ENCODE measurements around the gene WDFY1.

WDFY1 gene

DNA sequence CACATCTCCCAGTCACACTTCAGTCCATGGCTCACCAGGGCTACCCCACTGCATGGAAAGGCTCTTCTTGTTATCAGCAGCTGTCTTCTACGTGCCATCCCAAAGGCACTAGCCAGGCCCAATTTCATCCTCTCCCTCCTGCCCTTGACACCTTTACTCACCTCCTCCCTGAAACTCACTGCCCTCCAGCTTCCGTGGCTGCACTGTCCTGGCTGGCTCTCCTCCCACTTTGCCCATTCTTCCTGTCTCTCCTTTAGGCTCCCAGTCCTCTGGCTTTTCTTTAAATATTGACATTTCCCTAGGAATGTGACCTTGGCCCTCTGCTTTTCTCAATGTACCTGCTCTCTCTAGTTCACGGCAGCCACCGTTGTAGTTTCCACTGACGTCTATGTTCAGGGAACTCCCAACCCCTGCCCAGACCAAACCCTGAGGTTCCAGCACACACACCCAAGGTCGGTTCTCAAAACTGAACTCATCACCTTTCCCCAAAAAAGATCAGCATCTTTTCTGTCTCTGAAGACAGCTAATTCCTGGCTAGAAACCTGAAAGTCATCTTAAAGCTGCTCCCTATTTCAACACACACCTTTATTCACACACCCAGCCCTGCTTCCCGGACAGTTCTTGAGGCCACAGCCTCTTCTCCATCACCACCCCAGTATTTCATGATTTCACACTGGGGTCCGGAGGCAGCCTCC is 36.7 kb downstream of the WDFY1 start:
- no peak for DNase-seq (ENCODE audit: low read depth)
- TF ChIP-seq, protein P1, sequence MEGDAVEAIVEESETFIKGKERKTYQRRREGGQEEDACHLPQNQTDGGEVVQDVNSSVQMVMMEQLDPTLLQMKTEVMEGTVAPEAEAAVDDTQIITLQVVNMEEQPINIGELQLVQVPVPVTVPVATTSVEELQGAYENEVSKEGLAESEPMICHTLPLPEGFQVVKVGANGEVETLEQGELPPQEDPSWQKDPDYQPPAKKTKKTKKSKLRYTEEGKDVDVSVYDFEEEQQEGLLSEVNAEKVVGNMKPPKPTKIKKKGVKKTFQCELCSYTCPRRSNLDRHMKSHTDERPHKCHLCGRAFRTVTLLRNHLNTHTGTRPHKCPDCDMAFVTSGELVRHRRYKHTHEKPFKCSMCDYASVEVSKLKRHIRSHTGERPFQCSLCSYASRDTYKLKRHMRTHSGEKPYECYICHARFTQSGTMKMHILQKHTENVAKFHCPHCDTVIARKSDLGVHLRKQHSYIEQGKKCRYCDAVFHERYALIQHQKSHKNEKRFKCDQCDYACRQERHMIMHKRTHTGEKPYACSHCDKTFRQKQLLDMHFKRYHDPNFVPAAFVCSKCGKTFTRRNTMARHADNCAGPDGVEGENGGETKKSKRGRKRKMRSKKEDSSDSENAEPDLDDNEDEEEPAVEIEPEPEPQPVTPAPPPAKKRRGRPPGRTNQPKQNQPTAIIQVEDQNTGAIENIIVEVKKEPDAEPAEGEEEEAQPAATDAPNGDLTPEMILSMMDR (IDR thresholded peaks at IDR 0.05; ENCODE audit: insufficient read depth, low read depth, low read length, missing control alignments): no peak
- no peak overlapping the region for H3K4me3 ChIP-seq (ENCODE audit: low read depth, low read length)

DNA sequence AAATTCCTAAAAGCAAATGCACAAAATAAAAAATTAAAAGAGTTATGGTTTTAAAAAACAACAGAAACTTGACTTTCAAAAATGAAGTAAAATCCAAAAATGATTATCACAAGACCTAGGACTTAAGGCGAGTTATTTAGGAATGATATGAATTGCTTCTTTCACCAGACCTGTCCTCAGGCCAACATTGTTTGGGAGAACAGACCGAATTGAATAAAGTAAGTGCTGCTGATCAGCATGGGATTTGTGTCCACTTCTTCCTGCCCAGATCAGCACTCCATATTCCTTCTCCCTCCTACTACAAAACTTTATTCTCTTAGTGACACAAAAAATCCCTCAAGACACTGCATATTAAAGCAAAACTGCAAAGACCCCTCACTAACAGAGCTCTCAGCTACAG is 39.1 kb downstream of the WDFY1 start:
- H3K4me3 ChIP-seq (ENCODE audit: low read depth, low read length): no peak overlapping the region
- TF ChIP-seq, protein P1 (IDR thresholded peaks at IDR 0.05; ENCODE audit: insufficient read depth, low read depth, low read length, missing control alignments): no peak
- DNase-seq (ENCODE audit: low read depth): no peak

DNA sequence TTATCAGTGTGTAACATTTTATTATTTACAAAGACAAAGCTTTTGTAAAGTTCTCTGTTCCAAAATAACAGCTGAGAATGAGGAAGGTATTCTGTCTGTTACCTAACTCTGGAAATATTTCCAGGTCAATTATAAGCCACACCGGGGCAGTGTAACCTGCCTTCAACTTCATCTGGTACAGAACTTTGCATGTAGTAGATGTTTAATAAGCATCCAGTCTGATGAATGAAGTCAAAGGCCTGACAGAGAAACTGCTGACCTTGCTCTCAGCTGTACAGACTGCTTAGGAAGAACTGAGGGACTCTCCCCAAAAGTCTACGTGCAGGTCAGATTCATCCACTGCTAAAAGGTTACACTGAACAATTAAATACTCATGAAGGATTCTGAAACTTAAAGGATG is 43.3 kb downstream of the WDFY1 start:
- no peak for DNase-seq (ENCODE audit: low read depth)
- H3K4me3 ChIP-seq (ENCODE audit: low read depth, low read length): no peak overlapping the region
- TF ChIP-seq, protein P1 (IDR thresholded peaks at IDR 0.05; ENCODE audit: insufficient read depth, low read depth, low read length, missing control alignments): no peak

DNA sequence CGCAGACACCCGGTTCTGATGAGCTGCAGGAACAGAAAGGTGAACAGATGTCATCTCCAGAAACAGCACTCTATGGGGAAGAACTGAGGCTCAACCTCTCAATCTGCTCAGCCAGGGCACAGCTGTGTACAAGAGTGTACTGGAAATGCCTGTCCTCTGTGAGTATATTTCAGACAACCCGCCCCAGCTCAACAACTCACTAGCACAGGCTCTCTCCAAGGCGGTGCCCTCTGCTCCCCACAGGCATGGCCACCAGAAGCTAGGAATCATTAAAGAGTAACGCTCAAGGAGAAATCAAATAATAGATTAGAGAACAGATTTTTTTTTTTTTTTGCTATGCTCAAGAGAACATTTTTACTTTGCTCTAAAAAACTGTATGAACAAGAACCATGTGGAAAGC is 43.8 kb downstream of the WDFY1 start:
- DNase-seq (ENCODE audit: low read depth): no peak
- no peak overlapping the region for H3K4me3 ChIP-seq (ENCODE audit: low read depth, low read length)
- TF ChIP-seq, protein P1 (IDR thresholded peaks at IDR 0.05; ENCODE audit: insufficient read depth, low read depth, low read length, missing control alignments): no peak

DNA sequence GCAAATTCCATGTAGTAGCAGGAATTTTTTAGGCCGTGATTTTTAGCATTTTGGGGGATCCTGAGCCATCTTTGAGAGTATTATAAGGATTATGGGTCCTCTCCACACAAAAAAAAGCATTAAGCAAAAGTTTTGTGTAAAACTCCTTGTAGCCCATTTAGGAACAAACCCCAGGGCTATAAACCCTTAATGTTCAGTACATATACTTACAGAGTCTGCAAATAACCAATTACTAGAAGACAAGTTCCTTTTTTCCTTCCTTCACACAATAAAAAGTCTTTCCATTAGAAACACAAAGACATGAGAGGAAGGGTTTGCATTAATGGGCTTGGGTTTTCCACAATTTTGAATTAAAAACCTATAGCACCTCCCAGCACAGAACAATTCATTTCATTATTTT is 44.6 kb downstream of the WDFY1 start:
- TF ChIP-seq, protein P1 (IDR thresholded peaks at IDR 0.05; ENCODE audit: insufficient read depth, low read depth, low read length, missing control alignments): no peak
- H3K4me3 ChIP-seq (ENCODE audit: low read depth, low read length): no peak overlapping the region
- no peak for DNase-seq (ENCODE audit: low read depth)

DNA sequence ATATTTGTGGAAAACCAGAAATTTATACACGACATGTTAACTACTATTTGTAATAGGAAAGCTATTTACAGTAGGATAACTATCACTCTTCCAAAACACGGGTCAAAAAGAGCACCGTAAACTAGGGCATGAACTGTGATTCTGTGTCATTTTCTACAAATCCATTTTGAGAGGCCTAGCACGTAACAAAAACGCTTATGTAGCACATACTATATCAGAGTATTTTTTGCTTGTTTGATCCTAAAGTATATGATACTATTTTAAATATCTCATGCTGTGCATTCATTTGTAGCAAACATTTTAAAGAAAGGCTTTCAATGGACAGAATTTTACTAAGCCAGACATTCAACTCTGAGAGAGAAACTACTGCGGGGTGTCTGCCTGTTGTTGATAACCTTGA is 45.1 kb downstream of the WDFY1 start:
- DNase-seq (ENCODE audit: low read depth): no peak
- TF ChIP-seq, protein P1 (IDR thresholded peaks at IDR 0.05; ENCODE audit: insufficient read depth, low read depth, low read length, missing control alignments): no peak
- no peak overlapping the region for H3K4me3 ChIP-seq (ENCODE audit: low read depth, low read length)
